Measurements from ENCODE around the gene IFT80.

Gene IFT80

DNA sequence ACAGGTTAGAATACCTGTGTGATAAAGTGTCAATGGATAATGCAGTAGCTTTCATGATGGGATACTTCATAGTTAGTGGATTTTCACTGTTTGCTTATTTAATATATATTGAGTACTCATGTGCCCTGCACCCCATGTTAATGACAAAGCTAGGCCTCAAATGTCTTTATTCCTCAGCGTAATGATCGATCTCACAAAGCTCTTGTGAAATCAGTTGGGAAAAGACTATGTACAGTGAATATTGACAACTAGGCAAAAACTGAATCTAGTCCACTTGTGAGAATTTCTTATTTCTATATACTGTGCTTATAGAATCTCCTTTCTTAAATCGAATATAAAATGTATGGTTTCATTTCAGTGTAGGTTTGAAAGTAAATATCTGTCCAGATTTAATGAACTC lies 18.3 kb upstream of the IFT80 start:
- peaks cover 97% of the 10 kb centered on the region for H3K36me3 ChIP-seq (ENCODE audit: control insufficient read depth, insufficient read depth, low read length)
- no peaks in the 10 kb centered on the region for H3K27me3 ChIP-seq (ENCODE audit: control insufficient read depth, insufficient read depth, low read length)
- no peak overlapping the region for H3K27ac ChIP-seq (ENCODE audit: low read depth, low read length)
- H3K4me3 ChIP-seq (ENCODE audit: low read depth, low read length) = no peak overlapping the region
- no peak overlapping the region for H3K9ac ChIP-seq (ENCODE audit: low read depth, low read length)
- H3K4me1 ChIP-seq (ENCODE audit: control insufficient read depth, insufficient read depth, low read length) = no peaks in the 10 kb centered on the region
- H3K9me3 ChIP-seq (ENCODE audit: control insufficient read depth, insufficient read depth, low read length) = no peaks in the 10 kb centered on the region

DNA sequence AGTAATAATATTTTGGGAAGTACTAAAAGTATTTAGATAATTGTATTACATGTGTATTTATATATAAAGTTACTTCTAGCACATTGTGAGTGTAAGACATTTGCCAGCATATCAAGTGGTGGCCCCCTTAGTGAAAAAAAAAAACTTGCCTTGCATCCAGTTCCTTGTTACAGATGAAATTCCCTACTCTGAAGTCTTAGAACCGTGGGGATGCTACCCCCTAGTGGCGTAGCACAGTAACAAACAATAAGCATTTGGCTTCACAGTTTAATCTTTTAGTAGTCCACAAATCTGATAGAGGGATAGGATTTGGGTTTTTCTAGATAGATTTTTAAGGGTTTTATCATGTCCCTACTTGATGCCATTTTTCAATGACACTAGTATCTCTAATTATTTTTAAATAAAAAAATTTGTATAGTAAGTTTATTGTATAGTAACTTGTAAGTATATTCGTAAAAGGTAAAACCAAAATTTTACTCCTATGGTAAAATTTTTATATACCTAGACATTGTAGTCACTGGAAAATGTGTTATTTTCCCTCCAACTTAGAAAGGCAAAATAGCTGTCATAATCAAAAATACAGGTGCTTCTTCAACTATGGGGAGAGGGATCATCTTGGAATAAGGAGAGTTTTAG lies 14.7 kb upstream of the IFT80 start:
- Histone ChIP-seq H3K27ac (ENCODE audit: low read depth, low read length) (no peak overlapping the region), H3K4me1 (ENCODE audit: control insufficient read depth, insufficient read depth, low read length) (no peaks in the 10 kb centered on the region), H3K9me3 (ENCODE audit: control insufficient read depth, insufficient read depth, low read length) (no peaks in the 10 kb centered on the region), H3K9ac (ENCODE audit: low read depth, low read length) (no peak overlapping the region), H3K27me3 (ENCODE audit: control insufficient read depth, insufficient read depth, low read length) (no peaks in the 10 kb centered on the region), H3K4me3 (ENCODE audit: low read depth, low read length) (no peak overlapping the region), H3K36me3 (ENCODE audit: control insufficient read depth, insufficient read depth, low read length) (peaks cover 95% of the 10 kb centered on the region)

DNA sequence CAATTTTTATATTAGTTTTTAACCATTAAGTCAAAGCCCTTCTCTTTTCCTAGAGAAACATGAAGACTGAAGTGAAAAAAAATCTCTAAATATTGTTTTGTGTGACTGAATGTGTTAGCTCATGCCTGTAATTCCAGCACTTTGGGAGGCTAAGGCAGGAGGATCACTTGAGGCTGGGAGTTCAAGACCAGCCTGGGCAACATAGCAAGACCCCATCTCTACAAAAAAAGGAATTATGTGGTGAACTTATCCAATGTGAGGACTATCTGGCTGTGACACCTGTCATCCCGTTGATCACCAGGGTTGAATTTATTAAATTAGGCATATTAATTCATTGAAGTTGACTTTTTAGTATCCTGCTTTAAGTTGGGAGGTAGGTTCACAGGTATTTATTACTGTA lies 13.5 kb upstream of the IFT80 start:
- Histone ChIP-seq H3K4me1 (ENCODE audit: control insufficient read depth, insufficient read depth, low read length) (no peaks in the 10 kb centered on the region), H3K4me3 (ENCODE audit: low read depth, low read length) (no peak overlapping the region), H3K27me3 (ENCODE audit: control insufficient read depth, insufficient read depth, low read length) (no peaks in the 10 kb centered on the region), H3K9ac (ENCODE audit: low read depth, low read length) (no peak overlapping the region), H3K27ac (ENCODE audit: low read depth, low read length) (no peak overlapping the region), H3K36me3 (ENCODE audit: control insufficient read depth, insufficient read depth, low read length) (peaks cover 95% of the 10 kb centered on the region), H3K9me3 (ENCODE audit: control insufficient read depth, insufficient read depth, low read length) (no peaks in the 10 kb centered on the region)

DNA sequence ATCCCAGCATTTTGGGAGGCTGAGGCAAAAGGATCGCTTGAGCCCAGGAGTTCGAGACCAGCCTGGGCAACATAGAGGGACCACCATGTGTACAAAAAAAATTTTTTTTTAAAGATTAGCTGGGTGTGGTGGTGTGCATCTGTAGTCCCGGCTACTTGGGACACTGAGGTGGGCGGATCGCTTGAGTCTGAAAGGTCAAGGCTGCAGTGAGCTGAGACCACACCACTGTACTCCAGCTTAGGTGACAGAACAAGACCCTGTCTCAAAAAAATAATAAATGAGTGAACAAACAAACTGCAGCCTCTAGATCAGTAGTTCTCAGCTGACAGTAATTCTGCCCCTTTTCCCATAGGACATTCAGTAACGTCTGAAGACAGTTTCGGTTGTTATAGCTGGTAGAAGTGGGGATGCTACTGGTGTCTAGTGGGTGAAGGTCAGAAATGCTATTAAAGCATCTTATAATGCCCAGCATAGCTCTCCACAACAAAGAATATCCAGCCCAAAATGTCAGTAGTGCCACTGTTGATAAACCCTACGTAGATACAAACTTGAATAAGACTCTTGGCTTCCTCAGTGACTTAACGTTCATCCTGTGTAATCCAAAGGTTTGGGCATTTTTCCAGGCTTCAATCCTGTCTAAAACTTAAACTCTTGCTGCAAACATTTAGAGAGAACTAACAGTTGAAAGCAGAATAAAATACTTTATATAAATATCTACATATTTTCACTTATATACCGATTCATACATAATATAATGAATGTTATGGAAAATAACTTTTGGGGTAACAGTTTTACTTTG lies 11.0 kb upstream of the IFT80 start:
- Histone ChIP-seq H3K36me3 (ENCODE audit: control insufficient read depth, insufficient read depth, low read length) (peaks cover 95% of the 10 kb centered on the region), H3K9me3 (ENCODE audit: control insufficient read depth, insufficient read depth, low read length) (no peaks in the 10 kb centered on the region), H3K4me3 (ENCODE audit: low read depth, low read length) (no peak overlapping the region), H3K27ac (ENCODE audit: low read depth, low read length) (no peak overlapping the region), H3K4me1 (ENCODE audit: control insufficient read depth, insufficient read depth, low read length) (no peaks in the 10 kb centered on the region), H3K9ac (ENCODE audit: low read depth, low read length) (no peak overlapping the region), H3K27me3 (ENCODE audit: control insufficient read depth, insufficient read depth, low read length) (no peaks in the 10 kb centered on the region)

DNA sequence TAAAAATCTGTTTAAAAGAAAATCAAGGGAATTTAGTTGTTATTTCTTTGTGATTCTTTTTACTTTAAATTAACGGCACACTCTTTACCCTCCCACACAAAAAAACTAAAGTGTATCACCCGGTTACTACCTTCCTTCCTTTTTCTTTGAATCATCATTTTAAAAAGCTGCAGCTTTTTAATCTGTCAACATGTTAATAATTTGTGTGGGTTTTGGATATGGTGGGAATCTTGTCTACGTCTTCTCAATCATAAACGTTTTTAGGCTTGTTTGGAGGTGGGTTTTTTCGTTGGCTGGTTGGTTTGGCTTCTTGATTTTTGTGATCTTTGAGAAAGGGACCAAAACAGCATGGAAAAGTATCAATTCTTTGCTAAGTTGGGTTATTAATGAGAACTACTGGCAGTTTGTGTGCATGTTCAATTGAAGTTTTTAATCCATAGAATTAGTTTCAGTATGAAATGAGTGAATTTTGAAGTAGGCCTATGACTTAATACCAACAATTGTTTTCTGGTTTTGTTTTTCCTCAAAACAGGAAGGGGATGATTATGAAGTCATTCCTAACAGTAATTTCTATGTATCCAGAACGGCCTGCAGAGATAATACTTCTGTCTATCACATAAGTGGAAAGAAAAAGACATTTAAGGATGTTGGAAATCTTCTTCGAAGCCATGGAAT lies 4.9 kb upstream of the IFT80 start:
- Histone ChIP-seq H3K9ac (ENCODE audit: low read depth, low read length) (no peak overlapping the region), H3K9me3 (ENCODE audit: control insufficient read depth, insufficient read depth, low read length) (no peaks in the 10 kb centered on the region), H3K4me3 (ENCODE audit: low read depth, low read length) (no peak overlapping the region), H3K4me1 (ENCODE audit: control insufficient read depth, insufficient read depth, low read length) (peaks cover 19% of the 10 kb centered on the region), H3K27me3 (ENCODE audit: control insufficient read depth, insufficient read depth, low read length) (no peaks in the 10 kb centered on the region), H3K36me3 (ENCODE audit: control insufficient read depth, insufficient read depth, low read length) (peaks cover 70% of the 10 kb centered on the region), H3K27ac (ENCODE audit: low read depth, low read length) (no peak overlapping the region)

DNA sequence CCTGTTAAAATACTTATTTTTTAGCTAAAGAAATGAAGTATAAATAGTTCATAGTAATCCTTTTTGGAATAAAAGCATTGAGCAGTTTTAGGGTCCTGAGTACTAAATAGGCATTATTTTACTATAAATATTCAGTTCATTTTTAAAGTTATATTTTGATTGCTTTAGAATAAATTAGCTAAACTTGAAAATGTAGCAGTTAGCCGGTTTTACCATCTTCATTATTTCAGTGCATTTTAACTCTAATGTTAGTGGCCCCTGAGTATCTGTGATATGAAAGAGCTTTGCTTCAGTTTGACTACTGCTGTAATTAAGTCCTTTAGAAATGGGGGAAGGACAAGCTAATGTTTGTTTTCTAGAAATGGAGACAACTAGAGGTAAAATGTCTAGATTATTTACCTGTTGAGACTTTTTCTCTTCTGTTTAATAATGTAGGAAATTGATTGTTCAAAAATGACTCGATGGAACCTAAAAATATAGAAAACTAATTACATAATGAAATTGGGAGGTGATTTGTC lies 4.1 kb upstream of the IFT80 start:
- peaks cover 21% of the 10 kb centered on the region for H3K4me1 ChIP-seq (ENCODE audit: control insufficient read depth, insufficient read depth, low read length)
- H3K9me3 ChIP-seq (ENCODE audit: control insufficient read depth, insufficient read depth, low read length) = no peaks in the 10 kb centered on the region
- H3K36me3 ChIP-seq (ENCODE audit: control insufficient read depth, insufficient read depth, low read length) = peaks cover 64% of the 10 kb centered on the region
- no peak overlapping the region; the same call in 1 of the 2 replicates for H3K9ac ChIP-seq (ENCODE audit: low read depth, low read length)
- peak overlapping the region; percentile 97 for H3K4me3 ChIP-seq (ENCODE audit: low read depth, low read length)
- H3K27me3 ChIP-seq (ENCODE audit: control insufficient read depth, insufficient read depth, low read length) = no peaks in the 10 kb centered on the region
- H3K27ac ChIP-seq (ENCODE audit: low read depth, low read length) = no peak overlapping the region

DNA sequence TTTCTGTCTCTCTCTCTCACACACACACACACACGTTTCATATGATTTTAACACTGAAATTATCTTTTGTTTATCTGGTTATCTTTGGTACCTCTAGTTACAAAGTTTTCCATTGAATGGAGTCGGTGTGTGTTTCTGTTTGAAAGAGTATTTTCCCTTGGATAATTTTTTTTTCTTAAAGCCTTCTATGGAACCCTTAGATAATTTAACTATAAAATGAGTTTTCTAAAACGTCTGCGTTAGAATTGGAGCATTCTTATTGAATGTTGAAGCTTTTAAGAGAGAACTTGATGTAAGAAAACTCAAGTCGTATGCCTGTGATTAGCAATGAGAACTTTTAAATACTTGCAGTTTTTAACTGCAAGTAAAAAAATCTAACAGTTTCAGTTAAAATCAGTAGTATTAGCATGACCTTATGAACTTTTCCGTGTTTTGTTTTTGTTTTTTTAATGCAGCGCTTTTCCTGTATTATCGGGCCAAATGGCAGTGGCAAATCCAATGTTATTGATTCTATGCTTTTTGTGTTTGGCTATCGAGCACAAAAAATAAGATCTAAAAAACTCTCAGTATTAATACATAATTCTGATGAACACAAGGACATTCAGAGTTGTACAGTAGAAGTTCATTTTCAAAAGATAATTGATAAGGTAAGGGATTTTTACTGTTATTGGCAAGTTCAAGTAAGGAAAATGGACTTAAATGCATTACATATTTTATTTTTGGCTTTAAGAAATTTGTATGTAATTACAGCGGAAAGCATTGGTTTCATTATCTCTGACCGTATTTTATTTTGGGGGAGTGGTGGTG lies 3.4 kb upstream of the IFT80 start:
- no peaks in the 10 kb centered on the region for H3K27me3 ChIP-seq (ENCODE audit: control insufficient read depth, insufficient read depth, low read length)
- H3K4me1 ChIP-seq (ENCODE audit: control insufficient read depth, insufficient read depth, low read length) = peaks cover 23% of the 10 kb centered on the region
- peak overlapping the region; percentile 97 for H3K4me3 ChIP-seq (ENCODE audit: low read depth, low read length)
- no peak overlapping the region; the same call in 1 of the 2 replicates for H3K9ac ChIP-seq (ENCODE audit: low read depth, low read length)
- H3K36me3 ChIP-seq (ENCODE audit: control insufficient read depth, insufficient read depth, low read length) = peaks cover 57% of the 10 kb centered on the region
- no peak overlapping the region for H3K27ac ChIP-seq (ENCODE audit: low read depth, low read length)
- no peaks in the 10 kb centered on the region for H3K9me3 ChIP-seq (ENCODE audit: control insufficient read depth, insufficient read depth, low read length)

DNA sequence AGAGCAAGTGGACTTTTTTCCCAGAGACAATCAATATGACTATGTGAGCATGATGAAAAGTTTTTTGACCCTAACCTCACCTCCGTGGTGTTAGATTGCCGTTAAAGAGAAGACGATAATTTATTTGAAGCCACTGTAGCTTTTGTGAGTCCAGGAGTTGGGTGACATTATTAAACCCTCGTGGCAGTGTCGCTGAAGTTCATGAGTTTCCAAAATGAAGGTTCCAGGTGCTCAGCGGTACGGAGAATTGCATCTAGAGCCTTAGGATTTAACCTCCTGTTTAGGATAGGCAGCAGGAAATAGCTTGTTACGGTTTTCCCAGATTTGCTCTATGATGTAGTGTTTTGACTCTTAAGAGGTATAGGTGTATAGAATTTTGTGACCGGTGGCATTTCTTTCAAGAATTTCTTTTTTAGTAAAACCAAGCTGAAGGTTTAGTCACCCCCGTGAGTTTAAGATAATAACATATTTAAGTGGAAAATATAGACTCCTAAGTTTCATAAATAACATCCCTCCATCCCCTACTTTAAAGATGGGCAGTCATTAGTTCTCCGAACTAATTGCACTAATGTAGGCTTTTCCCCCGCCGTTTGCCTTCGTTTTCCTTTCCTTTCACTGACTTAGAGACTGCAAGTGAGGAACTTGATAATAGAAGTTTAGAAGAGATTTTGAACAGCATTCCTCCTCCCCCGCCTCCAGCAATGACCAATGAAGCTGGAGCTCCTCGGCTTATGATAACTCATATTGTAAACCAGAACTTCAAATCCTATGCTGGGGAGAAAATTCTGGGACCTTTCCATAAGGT lies 2.5 kb upstream of the IFT80 start:
- Histone ChIP-seq H3K27ac (ENCODE audit: low read depth, low read length) (no peak overlapping the region), H3K4me1 (ENCODE audit: control insufficient read depth, insufficient read depth, low read length) (peaks cover 23% of the 10 kb centered on the region), H3K9ac (ENCODE audit: low read depth, low read length) (peak overlapping the region; percentile 97), H3K4me3 (ENCODE audit: low read depth, low read length) (peak overlapping the region; percentile 97), H3K27me3 (ENCODE audit: control insufficient read depth, insufficient read depth, low read length) (no peaks in the 10 kb centered on the region), H3K9me3 (ENCODE audit: control insufficient read depth, insufficient read depth, low read length) (no peaks in the 10 kb centered on the region), H3K36me3 (ENCODE audit: control insufficient read depth, insufficient read depth, low read length) (peaks cover 48% of the 10 kb centered on the region)

DNA sequence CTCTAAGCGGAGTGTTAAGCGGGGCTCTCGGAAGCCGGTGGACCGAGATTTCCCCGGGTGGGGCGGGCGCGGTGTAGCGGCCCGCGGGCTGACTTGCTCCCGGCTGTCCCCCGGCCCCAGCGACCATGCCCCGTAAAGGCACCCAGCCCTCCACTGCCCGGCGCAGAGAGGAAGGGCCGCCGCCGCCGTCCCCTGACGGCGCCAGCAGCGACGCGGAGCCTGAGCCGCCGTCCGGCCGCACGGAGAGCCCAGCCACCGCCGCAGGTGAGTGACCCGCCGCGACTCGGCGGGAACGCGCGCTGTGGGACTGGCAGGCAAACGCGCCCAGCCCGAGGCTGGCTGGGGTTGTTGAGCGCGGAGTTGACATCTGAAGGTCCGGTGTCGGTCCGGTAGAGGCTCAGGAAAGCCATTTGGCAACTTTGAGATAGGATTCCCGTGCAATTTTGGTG lies 1.7 kb upstream of the IFT80 start:
- no peaks in the 10 kb centered on the region for H3K9me3 ChIP-seq (ENCODE audit: control insufficient read depth, insufficient read depth, low read length)
- H3K36me3 ChIP-seq (ENCODE audit: control insufficient read depth, insufficient read depth, low read length) = peaks cover 40% of the 10 kb centered on the region
- no peaks in the 10 kb centered on the region for H3K27me3 ChIP-seq (ENCODE audit: control insufficient read depth, insufficient read depth, low read length)
- H3K27ac ChIP-seq (ENCODE audit: low read depth, low read length) = peak overlapping the region; percentile 100
- H3K9ac ChIP-seq (ENCODE audit: low read depth, low read length) = peak overlapping the region; percentile 97
- peaks cover 23% of the 10 kb centered on the region for H3K4me1 ChIP-seq (ENCODE audit: control insufficient read depth, insufficient read depth, low read length)
- peak overlapping the region; percentile 97 for H3K4me3 ChIP-seq (ENCODE audit: low read depth, low read length)
